Measurements from ENCODE around the gene ARL11. TPM values are rescaled to one million over a fixed set of nuclear protein-coding genes. Genes with fewer than 3 reads are reported as not detected.

Gene ARL11
- total RNA-seq, 1 donor from 2014 or later: 0.20 TPM

GRCh38 chr13:49646688-49647087 is 18.4 kb downstream of the ARL11 start:
- no peaks in the 10 kb centered on the region for H3K4me1 Mint-ChIP-seq
- H3K27me3 Mint-ChIP-seq (ENCODE audit: low read depth): no peaks in the 10 kb centered on the region
- no peak for TF ChIP-seq CTCF (IDR thresholded peaks at IDR 0.05; ENCODE audit: unreplicated experiment)
- no peak overlapping the region for H3K4me3 Mint-ChIP-seq
- no peaks in the 10 kb centered on the region for H3K9me3 Mint-ChIP-seq
- no peak for DNase-seq (ENCODE audit: low spot score in 2 of 2, unreplicated experiment in 2 of 2)
- H3K36me3 Mint-ChIP-seq: no peaks in the 10 kb centered on the region
- H3K27ac Mint-ChIP-seq: no peak overlapping the region

- no peak overlapping the region for H3K27ac Mint-ChIP-seq
- DNase-seq (ENCODE audit: low spot score in 2 of 2, unreplicated experiment in 2 of 2): no peak
Measured at GRCh38 chr13:49649244-49649962, 21.1 kb downstream of the ARL11 start.

GRCh38 chr13:49649963-49650312 is 21.6 kb downstream of the ARL11 start:
- Mint-ChIP-seq H3K36me3 (peaks cover 2% of the 10 kb centered on the region), H3K27me3 (ENCODE audit: low read depth) (no peaks in the 10 kb centered on the region), H3K9me3 (no peaks in the 10 kb centered on the region), H3K4me3 (no peak overlapping the region), H3K4me1 (no peaks in the 10 kb centered on the region), H3K27ac (no peak overlapping the region)
- no peak for DNase-seq (ENCODE audit: low spot score in 2 of 2, unreplicated experiment in 2 of 2)
- no peak for TF ChIP-seq CTCF (IDR thresholded peaks at IDR 0.05; ENCODE audit: unreplicated experiment)

More at GRCh38 chr13:49649244-49649962, 21.1 kb downstream of the ARL11 start:
- H3K4me1 Mint-ChIP-seq: no peaks in the 10 kb centered on the region
- no peak for TF ChIP-seq CTCF (IDR thresholded peaks at IDR 0.05; ENCODE audit: unreplicated experiment)
- H3K4me3 Mint-ChIP-seq: no peak overlapping the region
- no peaks in the 10 kb centered on the region for H3K36me3 Mint-ChIP-seq
- H3K9me3 Mint-ChIP-seq: no peaks in the 10 kb centered on the region
- no peaks in the 10 kb centered on the region for H3K27me3 Mint-ChIP-seq (ENCODE audit: low read depth)

GRCh38 chr13:49651570-49652354 is 23.5 kb downstream of the ARL11 start:
- no peaks in the 10 kb centered on the region for H3K27me3 Mint-ChIP-seq (ENCODE audit: low read depth)
- H3K36me3 Mint-ChIP-seq: peaks cover 6% of the 10 kb centered on the region
- H3K4me3 Mint-ChIP-seq: no peak overlapping the region
- no peak for DNase-seq (ENCODE audit: low spot score in 2 of 2, unreplicated experiment in 2 of 2)
- H3K9me3 Mint-ChIP-seq: no peaks in the 10 kb centered on the region
- no peak overlapping the region for H3K27ac Mint-ChIP-seq
- H3K4me1 Mint-ChIP-seq: no peaks in the 10 kb centered on the region
- TF ChIP-seq CTCF (IDR thresholded peaks at IDR 0.05; ENCODE audit: unreplicated experiment): no peak

GRCh38 chr13:49652355-49653305 is 24.3 kb downstream of the ARL11 start:
- TF ChIP-seq CTCF (IDR thresholded peaks at IDR 0.05; ENCODE audit: unreplicated experiment): peak; percentile 26

More at GRCh38 chr13:49652355-49653305, 24.3 kb downstream of the ARL11 start:
- Mint-ChIP-seq H3K9me3 (no peaks in the 10 kb centered on the region), H3K4me1 (no peaks in the 10 kb centered on the region), H3K36me3 (peaks cover 8% of the 10 kb centered on the region), H3K27me3 (ENCODE audit: low read depth) (no peaks in the 10 kb centered on the region), H3K4me3 (no peak overlapping the region), H3K27ac (no peak overlapping the region)
- no peak for DNase-seq (ENCODE audit: low spot score in 2 of 2, unreplicated experiment in 2 of 2)

Data from mesothelial cell of epicardium (in vitro differentiated cells).